HL-60 (cell line): ENCODE data around the gene DNASE1.

Source experiments
- DNase-seq, 2 experiments: peaks; one replicate each; pipeline ENCODE4 v3.0.0-alpha.2; 2010 to 2020; ENCODE audit warnings: low read depth in 1 of 2, low spot score in 1 of 2
- H3K27ac ChIP-seq: fragments of 250-450 bp; sonication (Bioruptor Pico); replicated peaks from 2 replicates; pipeline ENCODE4 v1.5.1; 2020; ENCODE audit warnings: mild to moderate bottlenecking, moderate library complexity
- H3K27me3 ChIP-seq: fragments of 250-450 bp; sonication (Bioruptor Pico); 2 replicates; pipeline ENCODE4 v1.5.1; 2021; ENCODE audit warnings: mild to moderate bottlenecking, moderate library complexity; ENCODE audit not compliant: insufficient read depth, poor library complexity, severe bottlenecking
- H3K4me3 ChIP-seq: replicated peaks from 2 replicates; pipeline ENCODE4 v1.5.1; 2011; ENCODE audit warnings: mild to moderate bottlenecking, control low read depth, low read length; ENCODE audit not compliant: insufficient read depth
- CTCF ChIP-seq: IDR thresholded peaks from one replicate; pipeline ENCODE4 v1.5.1; 2011; ENCODE audit warnings: low read length, control low read depth, inconsistent platforms; ENCODE audit not compliant: insufficient read depth
- GABPA ChIP-seq: IDR thresholded peaks from 2 replicates; pipeline ENCODE4 v1.6.1; 2012; ENCODE audit warnings: low read depth
- POLR2AphosphoS5 ChIP-seq: IDR thresholded peaks from 2 replicates; pipeline ENCODE4 v1.6.1; 2012; ENCODE audit warnings: low read depth
- REST ChIP-seq: IDR thresholded peaks from 2 replicates; pipeline ENCODE4 v1.6.1; 2012; ENCODE audit warnings: low read depth; ENCODE audit not compliant: insufficient replicate concordance
- SPI1 ChIP-seq: IDR thresholded peaks from 2 replicates; pipeline ENCODE4 v1.6.1; 2012; ENCODE audit warnings: low read depth, mild to moderate bottlenecking, borderline replicate concordance

The DNASE1 gene

GRCh38 chr16:3696425-3697218 is 42.1 kb downstream of the DNASE1 start:
- TF ChIP-seq POLR2AphosphoS5 = no peak
- TF ChIP-seq REST = no peak
- no peak for TF ChIP-seq SPI1
- no peak for TF ChIP-seq CTCF
- DNase-seq = no peak
- Histone ChIP-seq H3K4me3 (no peak overlapping the region), H3K27ac (no peak overlapping the region), H3K27me3 (no peaks in the 10 kb centered on the region)

- no peaks in the 10 kb centered on the region for H3K27me3 ChIP-seq
- DNase-seq = peak in 1 of 2 experiments; percentile 90
- H3K4me3 ChIP-seq = no peak overlapping the region
- TF ChIP-seq SPI1 (no peak), REST (no peak), POLR2AphosphoS5 (peak; percentile 92), CTCF (no peak), GABPA (no peak)
- H3K27ac ChIP-seq = no peak overlapping the region
Observed at GRCh38 chr16:3698941-3699340, 44.5 kb downstream of the DNASE1 start.

- Histone ChIP-seq H3K27me3 (no peaks in the 10 kb centered on the region), H3K27ac (no peak overlapping the region), H3K4me3 (no peak overlapping the region)
- TF ChIP-seq POLR2AphosphoS5 (no peak), REST (no peak), CTCF (no peak), SPI1 (no peak), GABPA (no peak)
- DNase-seq = no peak
Observed at GRCh38 chr16:3701531-3701930, 47.0 kb downstream of the DNASE1 start.
